PC-3 (cell line): Measurements from ENCODE around the gene TDRKH.

ENCODE experiments used
- EZH2phosphoT487 ChIP-seq: fragments of 300-600 bp; sonication (generic); IDR thresholded peaks from 2 replicates; pipeline ENCODE4 v1.6.1; 2018; ENCODE audit warnings: mild to moderate bottlenecking, antibody characterized with exemption, low read length, borderline replicate concordance
- TF ChIP-seq, protein P1 (sequence below): fragments of 300-600 bp; sonication (generic); conservative IDR thresholded peaks from 2 replicates; pipeline ENCODE4 v1.5.1; 2017; ENCODE audit warnings: antibody characterized with exemption, low read depth, mild to moderate bottlenecking, low read length

DNA sequence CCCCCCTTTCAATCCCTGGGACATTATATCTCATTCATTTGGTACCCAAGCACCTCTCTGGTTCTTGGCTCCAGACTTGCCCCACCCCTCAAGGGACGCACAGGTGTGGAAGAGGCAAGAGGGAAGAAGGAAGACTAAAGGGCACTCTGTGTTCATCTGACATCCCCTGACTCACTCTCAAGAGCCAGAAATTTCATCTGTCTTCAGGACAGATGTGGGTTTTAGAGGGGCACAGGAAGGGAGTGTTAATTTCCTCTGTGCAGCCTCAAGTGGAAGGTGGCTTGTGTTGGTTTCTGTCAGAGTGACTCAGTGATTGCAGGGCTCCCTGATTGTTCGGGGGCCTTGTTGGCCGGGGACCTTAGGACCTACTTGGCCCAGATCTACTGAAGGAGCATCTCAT, 46.9 kb upstream of the TDRKH start:
- TF ChIP-seq, protein P1, sequence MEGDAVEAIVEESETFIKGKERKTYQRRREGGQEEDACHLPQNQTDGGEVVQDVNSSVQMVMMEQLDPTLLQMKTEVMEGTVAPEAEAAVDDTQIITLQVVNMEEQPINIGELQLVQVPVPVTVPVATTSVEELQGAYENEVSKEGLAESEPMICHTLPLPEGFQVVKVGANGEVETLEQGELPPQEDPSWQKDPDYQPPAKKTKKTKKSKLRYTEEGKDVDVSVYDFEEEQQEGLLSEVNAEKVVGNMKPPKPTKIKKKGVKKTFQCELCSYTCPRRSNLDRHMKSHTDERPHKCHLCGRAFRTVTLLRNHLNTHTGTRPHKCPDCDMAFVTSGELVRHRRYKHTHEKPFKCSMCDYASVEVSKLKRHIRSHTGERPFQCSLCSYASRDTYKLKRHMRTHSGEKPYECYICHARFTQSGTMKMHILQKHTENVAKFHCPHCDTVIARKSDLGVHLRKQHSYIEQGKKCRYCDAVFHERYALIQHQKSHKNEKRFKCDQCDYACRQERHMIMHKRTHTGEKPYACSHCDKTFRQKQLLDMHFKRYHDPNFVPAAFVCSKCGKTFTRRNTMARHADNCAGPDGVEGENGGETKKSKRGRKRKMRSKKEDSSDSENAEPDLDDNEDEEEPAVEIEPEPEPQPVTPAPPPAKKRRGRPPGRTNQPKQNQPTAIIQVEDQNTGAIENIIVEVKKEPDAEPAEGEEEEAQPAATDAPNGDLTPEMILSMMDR, result no peak
- TF ChIP-seq EZH2phosphoT487, result no peak
